GM20000 (cell line): ENCODE measurements around the gene CLEC4F.
"Not testable (repeated sequence)": the region's sequence is repeated elsewhere in the genome, so short reads cannot be mapped to it uniquely, and the experiment has no call there.

Source experiments
- DNase-seq: peaks from one replicate; pipeline ENCODE4 v3.0.0; 2012; ENCODE audit warnings: low spot score
- CTCF ChIP-seq: IDR thresholded peaks from 2 replicates; pipeline ENCODE4 v1.5.1; 2012; ENCODE audit warnings: mild to moderate bottlenecking, control low read depth; ENCODE audit errors: extremely low read depth, missing control alignments

Gene CLEC4F

GRCh38 chr2:70807102-70807827 lies 13.1 kb downstream of the CLEC4F start:
- DNase-seq: no peak
- TF ChIP-seq CTCF: no peak

GRCh38 chr2:70806620-70807019 lies 13.8 kb downstream of the CLEC4F start:
- no peak for TF ChIP-seq CTCF
- DNase-seq: no peak

GRCh38 chr2:70806013-70806412 lies 14.4 kb downstream of the CLEC4F start:
- no peak for TF ChIP-seq CTCF
- no peak for DNase-seq

GRCh38 chr2:70801607-70802263 lies 18.7 kb downstream of the CLEC4F start:
- TF ChIP-seq CTCF: no peak
- DNase-seq: no peak

- DNase-seq: no peak
- TF ChIP-seq CTCF: no peak
Observed at GRCh38 chr2:70799706-70800105, 20.7 kb downstream of the CLEC4F start.

GRCh38 chr2:70797996-70798395 lies 22.4 kb downstream of the CLEC4F start:
- not testable (repeated sequence) for DNase-seq

- TF ChIP-seq CTCF: no peak
- DNase-seq: no peak
Observed at GRCh38 chr2:70797506-70797905, 22.9 kb downstream of the CLEC4F start.

- no peak for TF ChIP-seq CTCF
Observed at GRCh38 chr2:70796262-70796661, 24.1 kb downstream of the CLEC4F start.

More at GRCh38 chr2:70796262-70796661, 24.1 kb downstream of the CLEC4F start:
- no peak for DNase-seq
